OCI-LY1 (cell line): ENCODE data around the gene RAB18.

Experiments used
- H2AFZ ChIP-seq: fragments of 200-600 bp; sonication (generic), shearing (Covaris generic); 2 replicates; pipeline ENCODE4 v1.6.0; 2014; ENCODE audit warnings: antibody characterized with exemption, mild to moderate bottlenecking, low read length
- H3F3A ChIP-seq: fragments of 200-600 bp; sonication (generic), shearing (Covaris generic); 2 replicates; pipeline ENCODE4 v1.6.0; 2014; ENCODE audit warnings: mild to moderate bottlenecking, antibody characterized with exemption, low read length, moderate library complexity; ENCODE audit not compliant: insufficient read depth
- H3K27ac ChIP-seq: fragments of 200-600 bp; sonication (generic); 2 replicates; pipeline ENCODE4 v1.5.1; 2014; ENCODE audit warnings: low read length, mixed run types, mild to moderate bottlenecking, low read depth; ENCODE audit not compliant: poor library complexity, severe bottlenecking
- H3K27me3 ChIP-seq: fragments of 200-600 bp; sonication (generic); 2 replicates; pipeline ENCODE4 v1.6.0; 2014; ENCODE audit warnings: antibody characterized with exemption, mild to moderate bottlenecking, low read length, moderate library complexity; ENCODE audit not compliant: insufficient read depth
- H3K36me3 ChIP-seq: fragments of 200-600 bp; sonication (generic); 2 replicates; pipeline ENCODE4 v1.6.1; 2014; ENCODE audit warnings: mild to moderate bottlenecking, antibody characterized with exemption, low read length, moderate library complexity, mixed read lengths; ENCODE audit not compliant: insufficient read depth
- H3K4me1 ChIP-seq: fragments of 200-600 bp; sonication (generic); 2 replicates; pipeline ENCODE4 v1.5.1; 2014; ENCODE audit warnings: mild to moderate bottlenecking, low read length, moderate library complexity; ENCODE audit not compliant: insufficient read depth, severe bottlenecking
- H3K4me2 ChIP-seq: fragments of 200-600 bp; sonication (generic), shearing (Covaris generic); 2 replicates; pipeline ENCODE4 v1.6.1; 2014; ENCODE audit warnings: low read length
- H3K4me3 ChIP-seq: fragments of 200-600 bp; sonication (generic); 2 replicates; pipeline ENCODE4 v1.5.1; 2014; ENCODE audit warnings: low read length, low read depth, mild to moderate bottlenecking, mixed read lengths; ENCODE audit not compliant: poor library complexity, severe bottlenecking
- H3K79me2 ChIP-seq: fragments of 200-600 bp; shearing (Covaris generic); 2 replicates; pipeline ENCODE4 v1.6.1; 2016; ENCODE audit warnings: mixed run types, low read length, mixed read lengths; ENCODE audit not compliant: insufficient read depth
- H3K9ac ChIP-seq: fragments of 200-600 bp; sonication (generic), shearing (Covaris generic); 2 replicates; pipeline ENCODE4 v1.6.1; 2014; ENCODE audit warnings: mild to moderate bottlenecking, low read length, mixed read lengths
- H3K9me2 ChIP-seq: fragments of 200-600 bp; sonication (generic), shearing (Covaris generic); 2 replicates; pipeline ENCODE4 v1.6.1; 2014; ENCODE audit warnings: low read depth, mild to moderate bottlenecking, low read length, mixed read lengths
- H3K9me3 ChIP-seq: fragments of 200-600 bp; shearing (Covaris generic); 2 replicates; pipeline ENCODE4 v1.6.1; 2014; ENCODE audit warnings: low read length, mixed read lengths
- H4K20me1 ChIP-seq: fragments of 200-600 bp; sonication (generic), shearing (Covaris generic); 2 replicates; pipeline ENCODE4 v1.6.0; 2016; ENCODE audit warnings: mild to moderate bottlenecking, low read length; ENCODE audit not compliant: insufficient read depth
- EZH2 ChIP-seq: fragments of 200-600 bp; sonication (generic), shearing (Covaris generic); IDR thresholded peaks from 2 replicates; pipeline ENCODE4 v1.8.0; 2017; ENCODE audit warnings: borderline replicate concordance, mixed run types, mild to moderate bottlenecking, antibody characterized with exemption, low read length, moderate library complexity, mixed read lengths
- TF ChIP-seq, protein P1 (sequence below): fragments of 200-600 bp; sonication (generic), shearing (Covaris generic); IDR thresholded peaks from 2 replicates; pipeline ENCODE4 v1.5.1; 2017; ENCODE audit warnings: mild to moderate bottlenecking, antibody characterized with exemption, low read length, moderate library complexity, mixed read lengths

The RAB18 gene

GRCh38 chr10:27584302-27584701, 80.2 kb downstream of the RAB18 start:
- Histone ChIP-seq H3K9me2 (no peaks in the 10 kb centered on the region), H2AFZ (no peak overlapping the region), H3F3A (no peaks in the 10 kb centered on the region), H3K36me3 (no peaks in the 10 kb centered on the region), H3K9me3 (no peaks in the 10 kb centered on the region), H3K4me2 (no peak overlapping the region), H3K27me3 (no peaks in the 10 kb centered on the region), H3K4me3 (no peak overlapping the region), H4K20me1 (no peaks in the 10 kb centered on the region), H3K9ac (no peak overlapping the region), H3K4me1 (no peaks in the 10 kb centered on the region), H3K79me2 (no peaks in the 10 kb centered on the region), H3K27ac (no peak overlapping the region)
- TF ChIP-seq EZH2 = no peak
- TF ChIP-seq, protein P1, sequence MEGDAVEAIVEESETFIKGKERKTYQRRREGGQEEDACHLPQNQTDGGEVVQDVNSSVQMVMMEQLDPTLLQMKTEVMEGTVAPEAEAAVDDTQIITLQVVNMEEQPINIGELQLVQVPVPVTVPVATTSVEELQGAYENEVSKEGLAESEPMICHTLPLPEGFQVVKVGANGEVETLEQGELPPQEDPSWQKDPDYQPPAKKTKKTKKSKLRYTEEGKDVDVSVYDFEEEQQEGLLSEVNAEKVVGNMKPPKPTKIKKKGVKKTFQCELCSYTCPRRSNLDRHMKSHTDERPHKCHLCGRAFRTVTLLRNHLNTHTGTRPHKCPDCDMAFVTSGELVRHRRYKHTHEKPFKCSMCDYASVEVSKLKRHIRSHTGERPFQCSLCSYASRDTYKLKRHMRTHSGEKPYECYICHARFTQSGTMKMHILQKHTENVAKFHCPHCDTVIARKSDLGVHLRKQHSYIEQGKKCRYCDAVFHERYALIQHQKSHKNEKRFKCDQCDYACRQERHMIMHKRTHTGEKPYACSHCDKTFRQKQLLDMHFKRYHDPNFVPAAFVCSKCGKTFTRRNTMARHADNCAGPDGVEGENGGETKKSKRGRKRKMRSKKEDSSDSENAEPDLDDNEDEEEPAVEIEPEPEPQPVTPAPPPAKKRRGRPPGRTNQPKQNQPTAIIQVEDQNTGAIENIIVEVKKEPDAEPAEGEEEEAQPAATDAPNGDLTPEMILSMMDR = no peak
